ENCODE results near the gene ALB. TPM values are rescaled to one million over a fixed set of nuclear protein-coding genes. Genes with fewer than 3 reads are reported as not detected.

Gene ALB
- total RNA-seq, 1 experiment from 2014 or later: 23.4 TPM

GRCh38 chr4:73433140-73433539 lies 29.1 kb downstream of the ALB start:
- ChIA-PET POLR2A (no interaction called here), CTCF (interaction anchor here (1.7 kb wide), 1 partner anchor 13 kb away, joined by 5 read pairs; no protein-coding TSS in a partner anchor)
- Mint-ChIP-seq H3K27ac (no peak overlapping the region), H3K36me3 (no peaks in the 10 kb centered on the region), H3K27me3 (ENCODE audit: low read depth) (no peaks in the 10 kb centered on the region), H3K4me3 (no peak overlapping the region), H3K9me3 (no peaks in the 10 kb centered on the region), H3K4me1 (no peaks in the 10 kb centered on the region)
- DNase-seq (ENCODE audit: low spot score): no peak
- no peak for ATAC-seq
- TF ChIP-seq ZBTB43 (CRISPR knock-in tag; IDR thresholded peaks at IDR 0.05) (no peak), MLX (CRISPR knock-in tag; IDR thresholded peaks at IDR 0.05) (no peak), AR (CRISPR knock-in tag; IDR thresholded peaks at IDR 0.05) (no peak), RORB (CRISPR knock-in tag; IDR thresholded peaks at IDR 0.05) (no peak), SMAD3 (CRISPR knock-in tag; IDR thresholded peaks at IDR 0.05; ENCODE audit: borderline replicate concordance) (no peak), TCF7 (CRISPR knock-in tag; IDR thresholded peaks at IDR 0.05; ENCODE audit: low read depth) (no peak), HMGA2 (CRISPR knock-in tag; IDR thresholded peaks at IDR 0.05) (no peak), GTF2I (CRISPR knock-in tag; conservative IDR thresholded peaks at IDR 0.05) (no peak), TEAD4 (CRISPR knock-in tag; IDR thresholded peaks at IDR 0.05) (no peak), ZBTB21 (CRISPR knock-in tag; IDR thresholded peaks at IDR 0.05; ENCODE audit: borderline replicate concordance) (no peak), CBFB (CRISPR knock-in tag; IDR thresholded peaks at IDR 0.05; ENCODE audit: low read depth) (no peak), E2F4 (CRISPR knock-in tag; IDR thresholded peaks at IDR 0.05; ENCODE audit: borderline replicate concordance, low read depth) (no peak), MYBL2 (CRISPR knock-in tag; IDR thresholded peaks at IDR 0.05) (no peak), PRDM15 (CRISPR knock-in tag; IDR thresholded peaks at IDR 0.05) (no peak), CTCF (IDR thresholded peaks at IDR 0.05) (no peak), ZNF425 (CRISPR knock-in tag; conservative IDR thresholded peaks at IDR 0.05) (no peak), NFYB (CRISPR knock-in tag; conservative IDR thresholded peaks at IDR 0.05; ENCODE audit: low read depth) (no peak)
